Measurements from ENCODE around the gene PRRX2.

Gene PRRX2

DNA sequence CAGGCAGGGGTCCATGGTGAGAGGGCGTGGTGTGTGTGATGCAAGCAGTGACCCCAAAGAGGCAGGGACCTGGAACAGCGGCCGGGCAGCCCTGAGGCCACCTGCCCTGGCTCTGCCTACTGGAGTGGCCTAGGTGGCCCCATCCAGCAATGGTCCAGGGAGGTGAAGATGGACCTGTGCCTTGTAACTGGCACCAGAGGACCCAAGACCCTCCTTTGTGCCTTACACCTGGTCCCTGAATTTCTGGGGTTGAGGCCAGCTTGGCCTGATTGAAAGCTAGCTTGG lies 44.7 kb downstream of the PRRX2 start:
- WGBS (ENCODE audit: insufficient coverage) = no CpG with 5 or more reads among the region's 3 CpGs
- H3K4me3 ChIP-seq (ENCODE audit: control insufficient read depth in 1 of 7, extremely low read depth in 1 of 7, insufficient read depth in 4 of 7, low read depth in 2 of 7, low read length in 6 of 7) = no peak overlapping the region
- DNase-seq = no peak
- no peaks in the 10 kb centered on the region for H3K9me3 ChIP-seq (ENCODE audit: control extremely low read depth in 1 of 5, control insufficient read depth in 4 of 5, insufficient read depth in 2 of 5, low read depth in 1 of 5, low read length in 4 of 5)
- ChIA-PET CTCF (interaction anchor here (1.0 to 1.2 kb wide), 2 partner anchors 8 to 13 kb away, joined by 3 to 4 read pairs; no protein-coding TSS in a partner anchor), POLR2A (interaction anchor here (0.5 kb wide), 1 partner anchor 8 kb away, joined by 4 read pairs; no protein-coding TSS in a partner anchor)
- H3K4me1 ChIP-seq (ENCODE audit: control extremely low read depth in 1 of 4, control insufficient read depth in 4 of 4, insufficient read depth in 4 of 4, low read length in 3 of 4) = peaks cover 4 to 26% (median 22%) of the 10 kb centered on the region in 4 experiments
- H3K27me3 ChIP-seq (replicated peaks in 2 of 5; ENCODE audit: control insufficient read depth in 4 of 5, insufficient read depth in 5 of 5, low read length in 4 of 5) = peaks cover 0 to 17% (median 4%) of the 10 kb centered on the region in 5 experiments
- no peaks in the 10 kb centered on the region for H3K36me3 ChIP-seq (ENCODE audit: control insufficient read depth in 4 of 4, insufficient read depth in 4 of 4, low read length in 3 of 4)
- no peak overlapping the region for H3K27ac ChIP-seq (ENCODE audit: insufficient read depth in 1 of 2, low read depth in 1 of 2, low read length in 2 of 2, poor library complexity in 1 of 2, severe bottlenecking in 2 of 2)

DNA sequence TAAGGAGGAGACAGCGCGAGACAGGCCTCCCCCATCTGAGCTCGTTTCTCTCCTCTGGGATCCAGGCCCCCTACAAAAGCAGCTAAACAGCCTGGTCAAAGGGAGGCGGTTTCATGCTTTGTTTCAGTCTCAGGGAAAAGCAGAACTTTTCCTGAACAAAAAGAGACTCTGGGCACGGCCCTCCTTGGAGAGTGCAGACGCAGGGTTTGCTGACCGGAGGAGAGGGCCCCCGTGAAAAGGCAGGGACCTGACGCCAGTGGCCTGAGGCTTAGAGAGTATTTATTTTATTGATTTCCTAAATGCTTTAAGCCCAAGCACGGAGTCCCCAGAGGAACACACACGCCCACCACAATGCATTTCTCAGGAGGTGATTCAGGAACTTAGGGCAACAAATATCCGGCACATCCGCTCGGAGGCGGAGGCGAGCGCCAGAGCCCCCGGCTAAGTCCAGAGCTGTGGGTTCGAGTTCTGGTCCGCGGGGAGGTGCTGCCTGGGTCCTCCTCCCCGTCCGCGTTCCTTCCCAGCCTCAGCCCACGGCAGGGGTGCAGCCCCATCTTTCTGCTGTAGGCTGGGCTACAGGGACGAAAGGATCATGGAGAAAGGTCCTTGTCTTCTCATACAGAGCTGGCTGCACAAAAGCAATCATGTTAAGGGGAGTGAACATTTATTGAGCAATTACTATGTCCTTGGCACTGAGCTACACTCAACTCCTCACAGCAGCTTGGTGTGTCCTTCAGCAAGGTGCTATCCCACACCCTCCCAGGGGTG lies 47.4 kb downstream of the PRRX2 start:
- 29% methylated on average over 23 of the region's 26 CpGs for WGBS (ENCODE audit: insufficient coverage)
- H3K36me3 ChIP-seq (ENCODE audit: control insufficient read depth in 4 of 4, insufficient read depth in 4 of 4, low read length in 3 of 4) = no peaks in the 10 kb centered on the region
- H3K27me3 ChIP-seq (replicated peaks in 2 of 5; ENCODE audit: control insufficient read depth in 4 of 5, insufficient read depth in 5 of 5, low read length in 4 of 5) = peaks cover 0 to 17% (median 6%) of the 10 kb centered on the region in 5 experiments
- H3K9me3 ChIP-seq (ENCODE audit: control extremely low read depth in 1 of 5, control insufficient read depth in 4 of 5, insufficient read depth in 2 of 5, low read depth in 1 of 5, low read length in 4 of 5) = no peaks in the 10 kb centered on the region
- ChIA-PET POLR2A (interaction anchor here (1.0 kb wide), 1 partner anchor 13 kb away, joined by 5 read pairs; no protein-coding TSS in a partner anchor), CTCF (interaction anchor here (2.9 to 4.2 kb wide), 2 partner anchors 13 to 72 kb away, joined by 9 to 21 read pairs; no protein-coding TSS in a partner anchor)
- H3K4me1 ChIP-seq (ENCODE audit: control extremely low read depth in 1 of 4, control insufficient read depth in 4 of 4, insufficient read depth in 4 of 4, low read length in 3 of 4) = peaks cover 4 to 26% (median 22%) of the 10 kb centered on the region in 4 experiments
- H3K4me3 ChIP-seq (ENCODE audit: control insufficient read depth in 1 of 7, extremely low read depth in 1 of 7, insufficient read depth in 4 of 7, low read depth in 2 of 7, low read length in 6 of 7) = peak overlapping the region in 3 of 7 experiments; percentile 5 to 39 (median 29)
- peak in 2 of 3 donors; percentile 35 to 39 for DNase-seq
- no peak overlapping the region for H3K27ac ChIP-seq (ENCODE audit: insufficient read depth in 1 of 2, low read depth in 1 of 2, low read length in 2 of 2, poor library complexity in 1 of 2, severe bottlenecking in 2 of 2)

DNA sequence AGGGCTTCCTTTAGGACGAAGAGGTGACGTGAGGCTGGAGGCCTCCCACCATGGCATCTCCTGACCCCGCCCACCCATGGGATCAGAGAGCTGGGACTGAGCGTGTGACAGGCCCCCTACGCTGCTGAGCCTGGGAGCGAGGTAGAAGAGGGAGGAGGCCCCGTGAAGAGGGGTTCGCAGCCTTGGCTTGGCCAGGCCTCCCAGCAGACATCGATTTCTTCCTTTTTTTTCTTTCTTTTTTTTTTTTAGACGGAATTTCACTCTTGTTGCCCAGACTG lies 47.9 kb downstream of the PRRX2 start:
- no peak overlapping the region for H3K4me3 ChIP-seq (ENCODE audit: control insufficient read depth in 1 of 7, extremely low read depth in 1 of 7, insufficient read depth in 4 of 7, low read depth in 2 of 7, low read length in 6 of 7)
- ChIA-PET POLR2A (interaction anchor here (1.0 kb wide), 1 partner anchor 13 kb away, joined by 5 read pairs; no protein-coding TSS in a partner anchor), CTCF (interaction anchor here (2.9 to 4.2 kb wide), 2 partner anchors 13 to 71 kb away, joined by 9 to 21 read pairs; no protein-coding TSS in a partner anchor)
- H3K27me3 ChIP-seq (replicated peaks in 2 of 5; ENCODE audit: control insufficient read depth in 4 of 5, insufficient read depth in 5 of 5, low read length in 4 of 5) = peaks cover 0 to 17% (median 6%) of the 10 kb centered on the region in 5 experiments
- peaks cover 4 to 26% (median 22%) of the 10 kb centered on the region in 4 experiments for H3K4me1 ChIP-seq (ENCODE audit: control extremely low read depth in 1 of 4, control insufficient read depth in 4 of 4, insufficient read depth in 4 of 4, low read length in 3 of 4)
- no peak overlapping the region for H3K27ac ChIP-seq (ENCODE audit: insufficient read depth in 1 of 2, low read depth in 1 of 2, low read length in 2 of 2, poor library complexity in 1 of 2, severe bottlenecking in 2 of 2)
- no peaks in the 10 kb centered on the region for H3K9me3 ChIP-seq (ENCODE audit: control extremely low read depth in 1 of 5, control insufficient read depth in 4 of 5, insufficient read depth in 2 of 5, low read depth in 1 of 5, low read length in 4 of 5)
- 92% methylated on average over 9 of the region's 10 CpGs for WGBS (ENCODE audit: insufficient coverage)
- no peaks in the 10 kb centered on the region for H3K36me3 ChIP-seq (ENCODE audit: control insufficient read depth in 4 of 4, insufficient read depth in 4 of 4, low read length in 3 of 4)
- DNase-seq = no peak

DNA sequence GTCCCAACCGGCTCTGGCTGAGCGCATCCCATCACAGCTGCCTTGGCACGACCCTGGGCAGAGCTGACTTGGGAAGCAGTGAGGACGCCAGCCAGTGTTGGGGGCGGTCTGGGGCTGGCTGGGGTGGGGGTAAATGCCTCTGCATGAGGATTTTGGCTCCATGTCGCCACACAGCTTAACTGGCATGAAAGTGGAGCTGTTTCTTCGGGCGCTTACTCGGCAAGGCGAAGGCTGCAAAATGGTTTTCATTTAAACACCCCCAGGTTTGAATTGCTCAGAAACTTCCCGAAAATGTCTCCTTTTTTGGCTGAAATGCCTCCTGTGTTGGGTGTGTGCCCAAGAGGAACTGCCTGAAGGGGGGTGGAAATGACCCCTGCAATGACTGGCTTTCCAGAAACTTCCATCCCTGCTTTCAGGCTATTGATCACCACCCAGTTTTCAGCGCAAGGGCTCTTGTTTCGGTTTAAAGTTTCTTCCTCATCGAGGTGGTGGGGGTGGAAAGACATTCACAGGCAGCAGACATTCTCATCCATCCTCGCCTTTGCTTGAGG lies 49.1 kb downstream of the PRRX2 start:
- CTCF ChIA-PET = interaction anchor here (4.2 kb wide), 1 partner anchor 12 kb away, joined by 21 read pairs; no protein-coding TSS in a partner anchor
- Histone ChIP-seq H3K27me3 (replicated peaks in 2 of 5; ENCODE audit: control insufficient read depth in 4 of 5, insufficient read depth in 5 of 5, low read length in 4 of 5) (peaks cover 0 to 27% (median 7%) of the 10 kb centered on the region in 5 experiments), H3K4me1 (ENCODE audit: control extremely low read depth in 1 of 4, control insufficient read depth in 4 of 4, insufficient read depth in 4 of 4, low read length in 3 of 4) (peaks cover 4 to 26% (median 22%) of the 10 kb centered on the region in 4 experiments), H3K36me3 (ENCODE audit: control insufficient read depth in 4 of 4, insufficient read depth in 4 of 4, low read length in 3 of 4) (no peaks in the 10 kb centered on the region), H3K27ac (ENCODE audit: insufficient read depth in 1 of 2, low read depth in 1 of 2, low read length in 2 of 2, poor library complexity in 1 of 2, severe bottlenecking in 2 of 2) (no peak overlapping the region), H3K4me3 (ENCODE audit: control insufficient read depth in 1 of 7, extremely low read depth in 1 of 7, insufficient read depth in 4 of 7, low read depth in 2 of 7, low read length in 6 of 7) (peak overlapping the region in 1 of 7 experiments; percentile 49), H3K9me3 (ENCODE audit: control extremely low read depth in 1 of 5, control insufficient read depth in 4 of 5, insufficient read depth in 2 of 5, low read depth in 1 of 5, low read length in 4 of 5) (no peaks in the 10 kb centered on the region)
- DNase-seq = no peak
- POLR2A ChIA-PET = no interaction called here
- WGBS (ENCODE audit: insufficient coverage) = 84% methylated on average over 15 of the region's 15 CpGs

DNA sequence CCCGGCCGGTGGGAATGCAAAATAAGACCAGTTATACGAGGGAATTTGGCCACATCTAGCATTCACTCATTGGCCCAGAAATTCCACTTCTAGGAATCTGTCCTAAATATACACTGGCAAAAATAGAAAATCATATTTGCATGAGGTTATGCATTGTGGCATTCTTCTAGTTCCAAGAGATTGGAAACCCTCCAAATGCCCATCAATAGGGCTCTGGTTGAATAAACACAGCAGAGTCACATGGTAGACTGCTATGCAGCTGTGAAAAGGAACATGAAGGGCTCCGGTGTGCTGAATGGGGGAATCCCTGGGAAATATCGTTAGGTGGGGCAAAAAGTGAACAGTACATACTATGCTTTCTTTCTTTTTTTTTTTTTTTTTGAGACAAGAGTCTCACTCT lies 50.6 kb downstream of the PRRX2 start:
- peaks cover 4 to 26% (median 20%) of the 10 kb centered on the region in 4 experiments for H3K4me1 ChIP-seq (ENCODE audit: control extremely low read depth in 1 of 4, control insufficient read depth in 4 of 4, insufficient read depth in 4 of 4, low read length in 3 of 4)
- H3K9me3 ChIP-seq (ENCODE audit: control extremely low read depth in 1 of 5, control insufficient read depth in 4 of 5, insufficient read depth in 2 of 5, low read depth in 1 of 5, low read length in 4 of 5) = no peaks in the 10 kb centered on the region
- H3K36me3 ChIP-seq (ENCODE audit: control insufficient read depth in 4 of 4, insufficient read depth in 4 of 4, low read length in 3 of 4) = no peaks in the 10 kb centered on the region
- H3K4me3 ChIP-seq (ENCODE audit: control insufficient read depth in 1 of 7, extremely low read depth in 1 of 7, insufficient read depth in 4 of 7, low read depth in 2 of 7, low read length in 6 of 7) = no peak overlapping the region
- H3K27me3 ChIP-seq (replicated peaks in 2 of 5; ENCODE audit: control insufficient read depth in 4 of 5, insufficient read depth in 5 of 5, low read length in 4 of 5) = peaks cover 0 to 28% (median 7%) of the 10 kb centered on the region in 5 experiments
- no peak overlapping the region for H3K27ac ChIP-seq (ENCODE audit: insufficient read depth in 1 of 2, low read depth in 1 of 2, low read length in 2 of 2, poor library complexity in 1 of 2, severe bottlenecking in 2 of 2)
- CTCF ChIA-PET = interaction anchor here (1.0 to 4.2 kb wide), 2 partner anchors 10 to 11 kb away, joined by 3 to 21 read pairs; no protein-coding TSS in a partner anchor
- 94% methylated on average over 5 of the region's 5 CpGs for WGBS (ENCODE audit: insufficient coverage)
- POLR2A ChIA-PET = no interaction called here
- no peak for DNase-seq

DNA sequence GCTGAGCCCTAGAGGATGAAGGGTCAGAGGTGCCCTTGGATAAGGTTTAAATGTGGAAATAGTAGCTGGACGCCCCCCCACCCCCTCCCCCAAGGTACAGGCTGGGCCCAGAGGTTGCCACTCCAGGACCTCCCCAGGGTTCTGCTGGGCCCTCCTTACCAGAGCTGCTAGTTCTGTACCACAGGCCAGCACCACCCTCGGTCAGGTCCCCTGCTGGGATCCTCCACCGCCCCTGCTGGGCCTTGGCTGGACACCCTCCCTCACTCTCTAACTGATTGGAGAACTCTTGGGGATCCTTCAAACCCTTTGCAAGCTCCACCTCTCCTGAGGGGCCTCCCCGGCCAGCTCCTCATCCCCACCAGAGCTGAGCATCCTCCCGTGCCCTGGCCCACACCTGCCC lies 52.5 kb downstream of the PRRX2 start:
- Histone ChIP-seq H3K27me3 (replicated peaks in 2 of 5; ENCODE audit: control insufficient read depth in 4 of 5, insufficient read depth in 5 of 5, low read length in 4 of 5) (peaks cover 0 to 16% (median 7%) of the 10 kb centered on the region in 5 experiments), H3K27ac (ENCODE audit: insufficient read depth in 1 of 2, low read depth in 1 of 2, low read length in 2 of 2, poor library complexity in 1 of 2, severe bottlenecking in 2 of 2) (no peak overlapping the region), H3K4me1 (ENCODE audit: control extremely low read depth in 1 of 4, control insufficient read depth in 4 of 4, insufficient read depth in 4 of 4, low read length in 3 of 4) (peaks cover 0 to 11% (median 4%) of the 10 kb centered on the region in 4 experiments), H3K36me3 (ENCODE audit: control insufficient read depth in 4 of 4, insufficient read depth in 4 of 4, low read length in 3 of 4) (no peaks in the 10 kb centered on the region), H3K9me3 (ENCODE audit: control extremely low read depth in 1 of 5, control insufficient read depth in 4 of 5, insufficient read depth in 2 of 5, low read depth in 1 of 5, low read length in 4 of 5) (no peaks in the 10 kb centered on the region), H3K4me3 (ENCODE audit: control insufficient read depth in 1 of 7, extremely low read depth in 1 of 7, insufficient read depth in 4 of 7, low read depth in 2 of 7, low read length in 6 of 7) (no peak overlapping the region)
- 94% methylated on average over 4 of the region's 5 CpGs for WGBS (ENCODE audit: insufficient coverage)
- no peak for DNase-seq
- POLR2A ChIA-PET = no interaction called here
- CTCF ChIA-PET = interaction anchor here (1.2 kb wide), 1 partner anchor 10 kb away, joined by 3 read pairs; no protein-coding TSS in a partner anchor

DNA sequence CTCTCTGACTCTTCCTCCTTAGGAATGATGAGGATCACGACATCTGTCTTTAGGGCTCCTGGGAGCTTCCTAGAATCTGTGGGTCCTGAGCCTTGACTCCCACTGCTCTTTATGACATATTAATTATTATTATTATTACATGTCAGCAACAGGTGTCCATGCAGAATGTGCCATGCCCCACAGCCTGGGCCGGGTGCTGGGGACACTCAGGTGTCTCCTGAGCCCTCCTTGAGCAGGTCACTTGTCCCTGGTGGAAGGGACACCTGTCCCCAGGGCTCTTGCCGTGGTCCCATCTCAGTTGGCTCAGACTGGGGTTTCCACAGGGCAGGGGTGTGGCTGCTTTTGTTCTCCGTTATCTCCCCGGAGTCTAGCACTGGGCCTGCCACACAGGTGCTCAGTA lies 53.2 kb downstream of the PRRX2 start:
- Histone ChIP-seq H3K27me3 (replicated peaks in 2 of 5; ENCODE audit: control insufficient read depth in 4 of 5, insufficient read depth in 5 of 5, low read length in 4 of 5) (peaks cover 0 to 11% (median 5%) of the 10 kb centered on the region in 5 experiments), H3K4me1 (ENCODE audit: control extremely low read depth in 1 of 4, control insufficient read depth in 4 of 4, insufficient read depth in 4 of 4, low read length in 3 of 4) (peaks cover 0 to 6% (median 0%) of the 10 kb centered on the region in 4 experiments), H3K9me3 (ENCODE audit: control extremely low read depth in 1 of 5, control insufficient read depth in 4 of 5, insufficient read depth in 2 of 5, low read depth in 1 of 5, low read length in 4 of 5) (no peaks in the 10 kb centered on the region), H3K4me3 (ENCODE audit: control insufficient read depth in 1 of 7, extremely low read depth in 1 of 7, insufficient read depth in 4 of 7, low read depth in 2 of 7, low read length in 6 of 7) (no peak overlapping the region), H3K27ac (ENCODE audit: insufficient read depth in 1 of 2, low read depth in 1 of 2, low read length in 2 of 2, poor library complexity in 1 of 2, severe bottlenecking in 2 of 2) (no peak overlapping the region), H3K36me3 (ENCODE audit: control insufficient read depth in 4 of 4, insufficient read depth in 4 of 4, low read length in 3 of 4) (no peaks in the 10 kb centered on the region)
- no peak for DNase-seq
- ChIA-PET CTCF (interaction anchor here (1.2 kb wide), 1 partner anchor 10 kb away, joined by 3 read pairs; no protein-coding TSS in a partner anchor), POLR2A (no interaction called here)
- WGBS (ENCODE audit: insufficient coverage) = 97% methylated on average over 4 of the region's 5 CpGs

All from common myeloid progenitor, CD34-positive (primary cell).